GM19043 (cell line): ENCODE data around the gene ARSD.
"Not testable (repeated sequence)": the region's sequence is repeated elsewhere in the genome, so short reads cannot be mapped to it uniquely, and the experiment has no call there.

ENCODE experiments used
- ATAC-seq: cut with Tn5 transposase; IDR thresholded peaks from one replicate; pipeline ENCODE4 v1.9.1; 2021; ENCODE audit warnings: low read depth; ENCODE audit not compliant: unreplicated experiment

The ARSD gene

GRCh38 chrX:2894885-2895292, 34.2 kb downstream of the ARSD start:
- no peak for ATAC-seq

- ATAC-seq, result no peak
Measured at GRCh38 chrX:2892816-2893215, 36.3 kb downstream of the ARSD start.

- not testable (repeated sequence) for ATAC-seq
Measured at GRCh38 chrX:2890536-2891460, 38.3 kb downstream of the ARSD start.

GRCh38 chrX:2889706-2890490, 39.2 kb downstream of the ARSD start:
- not testable (repeated sequence) for ATAC-seq

- no peak for ATAC-seq
Measured at GRCh38 chrX:2889045-2889605, 40.0 kb downstream of the ARSD start.

- no peak for ATAC-seq
Measured at GRCh38 chrX:2888309-2888708, 40.8 kb downstream of the ARSD start.

GRCh38 chrX:2883770-2884169, 45.4 kb downstream of the ARSD start:
- no peak for ATAC-seq

GRCh38 chrX:2879670-2880069, 49.5 kb downstream of the ARSD start:
- no peak for ATAC-seq

- no peak for ATAC-seq
Measured at GRCh38 chrX:2878563-2878962, 50.6 kb downstream of the ARSD start.

GRCh38 chrX:2875798-2876399, 53.2 kb downstream of the ARSD start:
- ATAC-seq, result no peak

- no peak for ATAC-seq
Measured at GRCh38 chrX:2875136-2875481, 54.0 kb downstream of the ARSD start.

GRCh38 chrX:2874222-2875135, 54.7 kb downstream of the ARSD start:
- ATAC-seq, result no peak

GRCh38 chrX:2872671-2873277, 56.4 kb downstream of the ARSD start:
- ATAC-seq, result no peak

- no peak for ATAC-seq
Measured at GRCh38 chrX:2871831-2872230, 57.3 kb downstream of the ARSD start.

- ATAC-seq, result no peak
Measured at GRCh38 chrX:2870650-2871049, 58.5 kb downstream of the ARSD start.

GRCh38 chrX:2867206-2867605, 61.9 kb downstream of the ARSD start:
- no peak for ATAC-seq

GRCh38 chrX:2863646-2864045, 65.5 kb downstream of the ARSD start:
- no peak for ATAC-seq

- no peak for ATAC-seq
Measured at GRCh38 chrX:2862404-2862803, 66.7 kb downstream of the ARSD start.

- ATAC-seq, result no peak
Measured at GRCh38 chrX:2859197-2859797, 69.8 kb downstream of the ARSD start.
